Measurements from ENCODE around the gene SLC13A2. TPM values are rescaled to one million over a fixed set of nuclear protein-coding genes. Genes with fewer than 3 reads are reported as not detected.

The SLC13A2 gene
- total and polyA plus RNA-seq, 7 donors, result 0.21 TPM; not detected in 6

- Histone ChIP-seq H3K27ac (no peak overlapping the region), H3K36me3 (ENCODE audit: insufficient read depth in 1 of 2, low read depth in 1 of 2) (no peaks in the 10 kb centered on the region), H3K9me3 (no peaks in the 10 kb centered on the region), H3K4me1 (no peaks in the 10 kb centered on the region), H3K27me3 (ENCODE audit: insufficient read depth in 3 of 3, low read length in 2 of 3) (no peaks in the 10 kb centered on the region), H3K4me3 (no peak overlapping the region)
- no peak for TF ChIP-seq CTCF (IDR thresholded peaks at IDR 0.05)
- intact Hi-C loops (cut with DNase I), result no loop called here
- 80 to 84% (median 82%) methylated on average over 8 of the region's 8 CpGs for WGBS, 3 donors
- DNase-seq, result no peak
- no peak for ATAC-seq
Measured at GRCh38 chr17:28469376-28469775, 4.1 kb upstream of the SLC13A2 start.

- intact Hi-C loops (cut with DNase I), result no loop called here
- TF ChIP-seq CTCF (IDR thresholded peaks at IDR 0.05), result no peak
- Histone ChIP-seq H3K27ac (no peak overlapping the region), H3K4me1 (no peaks in the 10 kb centered on the region), H3K36me3 (ENCODE audit: insufficient read depth in 1 of 2, low read depth in 1 of 2) (no peaks in the 10 kb centered on the region), H3K9me3 (no peaks in the 10 kb centered on the region), H3K27me3 (ENCODE audit: insufficient read depth in 3 of 3, low read length in 2 of 3) (no peaks in the 10 kb centered on the region), H3K4me3 (no peak overlapping the region)
- 70 to 81% (median 76%) methylated on average over 7 of the region's 7 CpGs for WGBS, 3 donors
- DNase-seq (no peak), ATAC-seq (no peak)
Measured at GRCh38 chr17:28470266-28470913, 3.1 kb upstream of the SLC13A2 start.

- no peak for DNase-seq
- H3K27me3 ChIP-seq (ENCODE audit: insufficient read depth in 3 of 3, low read length in 2 of 3), result no peaks in the 10 kb centered on the region
- 58 to 70% (median 69%) methylated on average over 3 of the region's 3 CpGs for WGBS, 3 donors
- intact Hi-C loops (cut with DNase I), result no loop called here
- H3K4me3 ChIP-seq, result no peak overlapping the region
- TF ChIP-seq CTCF (IDR thresholded peaks at IDR 0.05), result no peak
- no peak for ATAC-seq
- H3K27ac ChIP-seq, result no peak overlapping the region
- no peaks in the 10 kb centered on the region for H3K36me3 ChIP-seq (ENCODE audit: insufficient read depth in 1 of 2, low read depth in 1 of 2)
- H3K9me3 ChIP-seq, result no peaks in the 10 kb centered on the region
- H3K4me1 ChIP-seq, result no peaks in the 10 kb centered on the region
Measured at GRCh38 chr17:28470914-28471366, 2.5 kb upstream of the SLC13A2 start.

- Histone ChIP-seq H3K9me3 (no peaks in the 10 kb centered on the region), H3K4me3 (no peak overlapping the region), H3K27me3 (ENCODE audit: insufficient read depth in 3 of 3, low read length in 2 of 3) (no peaks in the 10 kb centered on the region), H3K27ac (no peak overlapping the region), H3K4me1 (no peaks in the 10 kb centered on the region), H3K36me3 (ENCODE audit: insufficient read depth in 1 of 2, low read depth in 1 of 2) (no peaks in the 10 kb centered on the region)
- WGBS, 3 donors, result 65 to 73% (median 71%) methylated on average over 15 of the region's 15 CpGs
- TF ChIP-seq CTCF (IDR thresholded peaks at IDR 0.05), result no peak
- ATAC-seq, result no peak
- intact Hi-C loops (cut with DNase I), result no loop called here
- no peak for DNase-seq
Measured at GRCh38 chr17:28471531-28472342, 1.7 kb upstream of the SLC13A2 start.
